ENCODE measurements around the gene CDH23. TPM values are rescaled to one million over a fixed set of nuclear protein-coding genes. Genes with fewer than 3 reads are reported as not detected.

The CDH23 gene
- total and polyA plus RNA-seq, 2 donors from 2014 or later = 1.1 to 6.4 TPM

DNA sequence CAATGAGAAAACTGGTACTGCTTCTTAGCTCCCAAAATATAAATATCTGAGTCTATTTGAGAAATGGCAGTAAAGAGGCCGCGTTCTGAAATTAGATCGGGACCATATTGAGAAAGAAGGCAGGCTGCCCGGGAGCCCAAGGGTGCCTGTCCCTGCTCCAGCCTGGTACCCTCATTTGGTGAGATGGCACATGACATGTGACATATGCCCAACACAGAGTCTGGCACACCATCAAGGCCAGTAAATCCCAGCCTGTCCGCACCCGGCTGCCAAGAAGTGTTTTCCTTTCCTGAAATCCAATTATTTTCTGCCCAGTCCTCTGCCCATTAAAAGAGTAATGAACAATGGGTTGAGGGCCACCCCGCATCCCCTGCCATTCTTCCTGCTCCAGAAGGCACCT, 66.4 kb downstream of the CDH23 start:
- FAIRE-seq (no peak), DNase-seq (no peak)
- intact Hi-C loops (cut with DNase I) = no loop called here
- no peak for TF ChIP-seq CTCF (IDR thresholded peaks at IDR 0.05; ENCODE audit: borderline replicate concordance, extremely low read depth, insufficient read depth)
- Histone ChIP-seq H3K9ac (ENCODE audit: low read length in 3 of 3) (no peak overlapping the region), H3K4me1 (ENCODE audit: control insufficient read depth in 2 of 3, insufficient read depth in 2 of 3, low read depth in 1 of 3, low read length in 3 of 3) (no peaks in the 10 kb centered on the region), H3K27ac (ENCODE audit: low read depth in 2 of 2, low read length in 2 of 2) (no peak overlapping the region), H3K9me3 (ENCODE audit: control insufficient read depth in 2 of 3, insufficient read depth in 1 of 3, low read length in 3 of 3) (no peaks in the 10 kb centered on the region), H3K4me3 (ENCODE audit: low read length in 3 of 3) (no peak overlapping the region), H3K36me3 (ENCODE audit: control insufficient read depth in 2 of 3, insufficient read depth in 3 of 3, low read length in 3 of 3) (no peaks in the 10 kb centered on the region), H3K27me3 (ENCODE audit: control insufficient read depth, insufficient read depth, low read length) (peaks cover 3% of the 10 kb centered on the region)

DNA sequence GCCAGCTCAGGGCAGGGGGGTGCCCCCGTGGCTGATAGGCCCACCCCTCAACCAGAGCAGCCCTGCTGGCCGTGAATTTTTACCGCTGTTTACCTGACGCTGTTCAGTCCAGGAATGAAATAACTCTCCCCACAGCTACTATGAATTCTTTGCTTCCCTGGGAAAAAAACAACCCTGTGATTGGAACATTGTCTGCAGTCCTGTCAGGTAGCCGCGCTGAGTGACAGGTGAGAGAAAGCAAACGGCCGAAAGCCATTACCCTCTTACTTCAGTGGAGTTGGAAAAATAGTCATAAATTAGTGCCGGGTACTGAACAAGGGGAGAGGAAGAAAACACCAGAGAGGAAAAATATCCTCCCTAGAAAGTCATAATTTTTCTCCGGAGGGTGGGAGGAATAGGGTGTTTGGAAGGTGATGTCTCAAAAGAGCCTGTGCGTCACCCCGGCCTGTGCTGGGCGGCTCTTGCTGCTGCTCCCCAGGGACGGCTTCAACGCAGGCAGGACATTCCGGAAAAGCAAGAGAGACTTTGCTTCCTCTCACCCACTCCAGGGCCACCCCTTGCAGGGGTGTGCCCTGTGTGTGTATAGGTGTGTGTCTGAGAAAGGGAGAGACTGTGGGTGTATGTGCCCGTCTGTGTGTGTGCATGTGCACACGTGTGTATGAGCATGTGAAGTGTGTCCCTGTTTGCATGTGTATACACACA, 69.0 kb downstream of the CDH23 start:
- H3K9ac ChIP-seq (ENCODE audit: low read length in 3 of 3) = no peak overlapping the region
- no peaks in the 10 kb centered on the region for H3K9me3 ChIP-seq (ENCODE audit: control insufficient read depth in 2 of 3, insufficient read depth in 1 of 3, low read length in 3 of 3)
- peaks cover 3% of the 10 kb centered on the region for H3K27me3 ChIP-seq (ENCODE audit: control insufficient read depth, insufficient read depth, low read length)
- TF ChIP-seq CTCF (IDR thresholded peaks at IDR 0.05; ENCODE audit: borderline replicate concordance, extremely low read depth, insufficient read depth) = no peak
- DNase-seq (peak in 3 of 5 donors; percentile 29 to 45 (median 37)), FAIRE-seq (no peak)
- H3K4me1 ChIP-seq (ENCODE audit: control insufficient read depth in 2 of 3, insufficient read depth in 2 of 3, low read depth in 1 of 3, low read length in 3 of 3) = no peaks in the 10 kb centered on the region
- no peak overlapping the region for H3K27ac ChIP-seq (ENCODE audit: low read depth in 2 of 2, low read length in 2 of 2)
- no peaks in the 10 kb centered on the region for H3K36me3 ChIP-seq (ENCODE audit: control insufficient read depth in 2 of 3, insufficient read depth in 3 of 3, low read length in 3 of 3)
- intact Hi-C loops (cut with DNase I) = no loop called here
- H3K4me3 ChIP-seq (ENCODE audit: low read length in 3 of 3) = no peak overlapping the region

GRCh38 chr10:71466330-71466729, 69.6 kb downstream of the CDH23 start:
- Histone ChIP-seq H3K4me1 (ENCODE audit: control insufficient read depth in 2 of 3, insufficient read depth in 2 of 3, low read depth in 1 of 3, low read length in 3 of 3) (no peaks in the 10 kb centered on the region), H3K4me3 (ENCODE audit: low read length in 3 of 3) (no peak overlapping the region), H3K9ac (ENCODE audit: low read length in 3 of 3) (no peak overlapping the region), H3K27me3 (ENCODE audit: control insufficient read depth, insufficient read depth, low read length) (peaks cover 3% of the 10 kb centered on the region), H3K27ac (ENCODE audit: low read depth in 2 of 2, low read length in 2 of 2) (no peak overlapping the region), H3K36me3 (ENCODE audit: control insufficient read depth in 2 of 3, insufficient read depth in 3 of 3, low read length in 3 of 3) (no peaks in the 10 kb centered on the region), H3K9me3 (ENCODE audit: control insufficient read depth in 2 of 3, insufficient read depth in 1 of 3, low read length in 3 of 3) (no peaks in the 10 kb centered on the region)
- peak in 1 of 5 donors; percentile 4 for DNase-seq
- TF ChIP-seq CTCF (IDR thresholded peaks at IDR 0.05; ENCODE audit: borderline replicate concordance, extremely low read depth, insufficient read depth) = no peak
- intact Hi-C loops (cut with DNase I) = no loop called here
- FAIRE-seq = no peak

DNA sequence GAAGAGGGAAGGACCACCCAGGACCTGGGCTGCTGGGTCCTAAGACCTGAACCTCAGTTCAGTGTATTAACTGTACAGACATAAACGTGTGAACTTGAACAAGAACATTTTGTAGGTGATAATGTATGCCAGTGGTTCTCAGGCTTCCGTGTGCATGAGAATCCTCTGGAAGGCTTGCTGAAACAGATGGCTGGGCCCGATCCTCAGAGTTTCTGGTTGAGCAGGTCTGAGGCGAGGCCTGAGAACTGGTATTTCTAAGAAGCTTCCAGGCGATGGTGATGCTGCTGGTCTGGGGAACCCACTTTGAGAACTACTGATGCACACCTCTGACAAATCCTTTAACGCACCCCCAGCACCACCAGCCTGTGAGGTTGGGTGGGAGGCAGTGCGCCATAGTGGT, 70.4 kb downstream of the CDH23 start:
- no peaks in the 10 kb centered on the region for H3K9me3 ChIP-seq (ENCODE audit: control insufficient read depth in 2 of 3, insufficient read depth in 1 of 3, low read length in 3 of 3)
- H3K36me3 ChIP-seq (ENCODE audit: control insufficient read depth in 2 of 3, insufficient read depth in 3 of 3, low read length in 3 of 3) = no peaks in the 10 kb centered on the region
- TF ChIP-seq CTCF (IDR thresholded peaks at IDR 0.05; ENCODE audit: borderline replicate concordance, extremely low read depth, insufficient read depth) = no peak
- no peaks in the 10 kb centered on the region for H3K4me1 ChIP-seq (ENCODE audit: control insufficient read depth in 2 of 3, insufficient read depth in 2 of 3, low read depth in 1 of 3, low read length in 3 of 3)
- no peak overlapping the region for H3K9ac ChIP-seq (ENCODE audit: low read length in 3 of 3)
- H3K4me3 ChIP-seq (ENCODE audit: low read length in 3 of 3) = no peak overlapping the region
- FAIRE-seq = no peak
- DNase-seq = no peak
- peaks cover 3% of the 10 kb centered on the region for H3K27me3 ChIP-seq (ENCODE audit: control insufficient read depth, insufficient read depth, low read length)
- no peak overlapping the region for H3K27ac ChIP-seq (ENCODE audit: low read depth in 2 of 2, low read length in 2 of 2)
- intact Hi-C loops (cut with DNase I) = no loop called here

All from kidney (tissue), 14 donors.